IPS-NIHi11 (cell line): ENCODE results near the gene NT5C1B.
"Not testable (repeated sequence)": the region's sequence is repeated elsewhere in the genome, so short reads cannot be mapped to it uniquely, and the experiment has no call there.

ENCODE experiments used
- DNase-seq: peaks from one replicate; pipeline ENCODE4 v3.0.0; 2012; ENCODE audit warnings: mixed read lengths, low spot score

NT5C1B gene

GRCh38 chr2:18589354-18589753 lies at the start of gene NT5C1B:
TSS of gene NT5C1B (minus strand) at chr2:18589569. CDS start at chr2:18589468, 101 bp downstream.
- DNase-seq = no peak

- DNase-seq = no peak
Measured at GRCh38 chr2:18637196-18637595, 47.8 kb upstream of the NT5C1B start.

GRCh38 chr2:18632699-18633098 lies 43.3 kb upstream of the NT5C1B start:
- not testable (repeated sequence) for DNase-seq

GRCh38 chr2:18630941-18631340 lies 41.6 kb upstream of the NT5C1B start:
- DNase-seq = no peak

GRCh38 chr2:18630541-18630940 lies 41.2 kb upstream of the NT5C1B start:
- DNase-seq = no peak

- DNase-seq = no peak
Measured at GRCh38 chr2:18630101-18630500, 40.7 kb upstream of the NT5C1B start.

GRCh38 chr2:18626958-18627650 lies 37.7 kb upstream of the NT5C1B start:
- no peak for DNase-seq

GRCh38 chr2:18626256-18626668 lies 36.9 kb upstream of the NT5C1B start:
- DNase-seq = no peak

- no peak for DNase-seq
Measured at GRCh38 chr2:18625563-18625962, 36.2 kb upstream of the NT5C1B start.

- no peak for DNase-seq
Measured at GRCh38 chr2:18623782-18624181, 34.4 kb upstream of the NT5C1B start.

GRCh38 chr2:18620867-18621632 lies 31.7 kb upstream of the NT5C1B start:
- DNase-seq = no peak

GRCh38 chr2:18619091-18619490 lies 29.7 kb upstream of the NT5C1B start:
- DNase-seq = no peak

GRCh38 chr2:18614041-18614440 lies 24.7 kb upstream of the NT5C1B start:
- DNase-seq = no peak

- no peak for DNase-seq
Measured at GRCh38 chr2:18612133-18612532, 22.8 kb upstream of the NT5C1B start.

GRCh38 chr2:18611604-18612003 lies 22.2 kb upstream of the NT5C1B start:
- no peak for DNase-seq

GRCh38 chr2:18611184-18611583 lies 21.8 kb upstream of the NT5C1B start:
- no peak for DNase-seq

GRCh38 chr2:18610651-18611050 lies 21.3 kb upstream of the NT5C1B start:
- DNase-seq = no peak

- DNase-seq = no peak
Measured at GRCh38 chr2:18610090-18610489, 20.7 kb upstream of the NT5C1B start.

- no peak for DNase-seq
Measured at GRCh38 chr2:18605115-18605514, 15.7 kb upstream of the NT5C1B start.

GRCh38 chr2:18604531-18604885 lies 15.1 kb upstream of the NT5C1B start:
- DNase-seq = no peak

GRCh38 chr2:18603854-18604530 lies 14.6 kb upstream of the NT5C1B start:
- DNase-seq = no peak

GRCh38 chr2:18602298-18602697 lies 12.9 kb upstream of the NT5C1B start:
- no peak for DNase-seq

GRCh38 chr2:18600255-18600613 lies 10.9 kb upstream of the NT5C1B start:
- DNase-seq = no peak
